Body of pancreas (tissue), 4 donors: ENCODE measurements around the gene SETBP1.

Experiments
- POLR2A ChIP-seq, 3 donors: fragments of 450-650 bp; IDR thresholded peaks; one replicate each; pipeline ENCODE4 v1.6.1; 2016; ENCODE audit warnings: antibody characterized with exemption in 3 of 3, mild to moderate bottlenecking in 2 of 3
- TF ChIP-seq, protein P1 (sequence below), 7 experiments: fragments of 450-650 bp in 4 of 7; fragments of 200-600 bp in 3 of 7; sonication (generic) in 3 of 7; IDR thresholded peaks; one replicate each; pipeline ENCODE4 v1.5.1; 2016 to 2019; ENCODE audit warnings: antibody characterized with exemption in 7 of 7

DNA sequence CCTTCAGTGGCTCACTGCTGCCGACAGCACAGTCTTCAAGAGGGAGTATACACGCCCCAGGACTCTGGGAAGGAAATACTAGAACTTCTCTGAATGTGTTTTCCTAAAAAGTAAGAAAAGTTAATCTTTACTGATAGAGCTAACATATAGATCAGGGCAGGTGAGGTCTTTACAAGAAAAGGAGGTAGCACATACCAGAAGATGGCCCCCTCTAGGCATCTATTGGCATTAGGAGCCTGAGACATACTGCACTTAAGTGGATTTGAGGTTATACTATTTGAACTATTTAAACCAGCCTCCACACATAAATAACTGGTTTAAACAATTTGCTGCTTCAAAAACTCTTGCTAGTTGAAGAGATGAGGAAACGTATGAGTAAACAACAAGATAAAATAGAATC is 406.1 kb downstream of the SETBP1 start:
- TF ChIP-seq, protein P1, sequence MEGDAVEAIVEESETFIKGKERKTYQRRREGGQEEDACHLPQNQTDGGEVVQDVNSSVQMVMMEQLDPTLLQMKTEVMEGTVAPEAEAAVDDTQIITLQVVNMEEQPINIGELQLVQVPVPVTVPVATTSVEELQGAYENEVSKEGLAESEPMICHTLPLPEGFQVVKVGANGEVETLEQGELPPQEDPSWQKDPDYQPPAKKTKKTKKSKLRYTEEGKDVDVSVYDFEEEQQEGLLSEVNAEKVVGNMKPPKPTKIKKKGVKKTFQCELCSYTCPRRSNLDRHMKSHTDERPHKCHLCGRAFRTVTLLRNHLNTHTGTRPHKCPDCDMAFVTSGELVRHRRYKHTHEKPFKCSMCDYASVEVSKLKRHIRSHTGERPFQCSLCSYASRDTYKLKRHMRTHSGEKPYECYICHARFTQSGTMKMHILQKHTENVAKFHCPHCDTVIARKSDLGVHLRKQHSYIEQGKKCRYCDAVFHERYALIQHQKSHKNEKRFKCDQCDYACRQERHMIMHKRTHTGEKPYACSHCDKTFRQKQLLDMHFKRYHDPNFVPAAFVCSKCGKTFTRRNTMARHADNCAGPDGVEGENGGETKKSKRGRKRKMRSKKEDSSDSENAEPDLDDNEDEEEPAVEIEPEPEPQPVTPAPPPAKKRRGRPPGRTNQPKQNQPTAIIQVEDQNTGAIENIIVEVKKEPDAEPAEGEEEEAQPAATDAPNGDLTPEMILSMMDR (IDR thresholded peaks at IDR 0.05): no peak
- no peak for TF ChIP-seq POLR2A (IDR thresholded peaks at IDR 0.05)
